Fibroblast of lung (primary cell): ENCODE results near the gene HOXA9.

Source experiments
- CTCF ChIP-seq, 2 donors: IDR thresholded peaks in 1 of 2; conservative IDR thresholded peaks in 1 of 2; 1 replicate in 1 of 2; 2 replicates in 1 of 2; pipeline ENCODE4 v1.5.1; 2011 to 2012; ENCODE audit warnings: low read length in 2 of 2, control low read depth in 1 of 2, inconsistent platforms in 1 of 2, low read depth in 1 of 2, mild to moderate bottlenecking in 1 of 2
- EZH2 ChIP-seq: IDR thresholded peaks from 2 replicates; pipeline ENCODE4 v1.5.1; 2012; ENCODE audit warnings: low read length, control low read depth, mild to moderate bottlenecking; ENCODE audit errors: missing control alignments

DNA sequence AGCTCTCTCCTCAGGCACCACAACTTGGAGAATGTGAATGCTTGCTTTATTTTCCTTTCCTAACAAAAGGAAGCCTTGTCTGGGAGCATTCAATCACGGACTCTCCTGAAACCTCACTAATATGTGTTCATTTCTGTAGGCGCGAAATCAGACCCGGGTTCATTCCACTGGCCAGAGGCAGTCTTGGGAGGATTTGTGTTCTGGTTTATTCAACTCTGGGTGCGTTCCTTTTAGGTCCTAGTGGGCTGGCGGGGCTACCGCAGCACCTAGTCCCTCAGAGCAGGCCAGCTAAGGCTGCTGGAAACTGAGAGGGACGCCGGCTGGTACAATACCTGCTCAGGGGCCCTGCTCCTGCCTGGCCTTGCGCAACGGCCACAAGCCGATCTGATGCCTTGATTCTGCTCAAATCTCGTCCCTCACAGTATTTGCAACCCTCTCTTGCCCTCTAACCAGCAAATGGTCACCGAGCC is 42.3 kb downstream of the HOXA9 start:
- TF ChIP-seq CTCF (conservative IDR thresholded peaks at IDR 0.05 in 1 of 2, IDR thresholded peaks at IDR 0.05 in 1 of 2; ENCODE audit: low read depth in 1 of 2, low read length in 2 of 2) (no peak), EZH2 (no peak)
